A673 (cell line): ENCODE data around the gene PAK1.

ENCODE experiments used
- CTCF ChIP-seq: fragments of 300-800, 200-600 bp; sonication (generic); conservative IDR thresholded peaks from 2 replicates; pipeline ENCODE4 v1.5.1; 2017; ENCODE audit warnings: low read depth, mild to moderate bottlenecking, antibody characterized with exemption, low read length, moderate library complexity, mixed read lengths
- EZH2 ChIP-seq: fragments of 200-600 bp; sonication (generic); IDR thresholded peaks from 2 replicates; pipeline ENCODE4 v1.6.1; 2017; ENCODE audit warnings: borderline replicate concordance, low read depth, mild to moderate bottlenecking, mixed read lengths, antibody characterized with exemption, low read length; ENCODE audit not compliant: poor library complexity, severe bottlenecking

DNA sequence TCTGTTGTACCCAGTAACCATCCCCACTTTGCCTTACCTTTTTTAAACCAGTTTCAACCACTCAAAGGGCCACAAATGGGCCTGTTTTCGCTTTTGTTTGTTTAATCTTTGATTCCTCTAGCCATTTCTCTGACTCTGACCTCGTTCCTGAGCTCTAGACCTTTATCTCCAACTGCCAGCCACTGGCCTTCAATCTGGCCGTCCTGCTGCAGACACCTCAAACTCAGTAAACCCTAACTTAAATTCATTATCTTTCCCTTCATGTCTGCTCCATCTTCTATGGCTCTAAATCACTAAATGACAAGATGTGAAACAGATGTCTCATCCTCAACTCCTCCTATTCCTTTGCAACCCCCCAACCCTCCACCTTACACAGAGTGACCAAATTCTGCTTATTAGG lies 171.1 kb downstream of the PAK1 start:
- TF ChIP-seq CTCF (no peak), EZH2 (no peak)
